HG03354 (cell line): ENCODE data around the gene CNTN5.
"Not testable (repeated sequence)": the region's sequence is repeated elsewhere in the genome, so short reads cannot be mapped to it uniquely, and the experiment has no call there.

Experiments used
- ATAC-seq: cut with Tn5 transposase; IDR thresholded peaks from one replicate; pipeline ENCODE4 v1.9.1; 2021; ENCODE audit warnings: mild to moderate bottlenecking; ENCODE audit not compliant: unreplicated experiment, poor library complexity, severe bottlenecking

Gene CNTN5

GRCh38 chr11:99257131-99257530 is 236.4 kb downstream of the CNTN5 start:
- ATAC-seq: no peak

- no peak for ATAC-seq
Observed at GRCh38 chr11:99260696-99261095, 239.9 kb downstream of the CNTN5 start.

GRCh38 chr11:99268886-99269285 is 248.1 kb downstream of the CNTN5 start:
- no peak for ATAC-seq

- no peak for ATAC-seq
Observed at GRCh38 chr11:99271527-99271926, 250.8 kb downstream of the CNTN5 start.

- ATAC-seq: no peak
Observed at GRCh38 chr11:99275521-99275920, 254.8 kb downstream of the CNTN5 start.

GRCh38 chr11:99277281-99277680 is 256.5 kb downstream of the CNTN5 start:
- ATAC-seq: no peak

- no peak for ATAC-seq
Observed at GRCh38 chr11:99279266-99279665, 258.5 kb downstream of the CNTN5 start.

- ATAC-seq: no peak
Observed at GRCh38 chr11:99281331-99281730, 260.6 kb downstream of the CNTN5 start.

- not testable (repeated sequence) for ATAC-seq
Observed at GRCh38 chr11:99297925-99298324, 277.2 kb downstream of the CNTN5 start.

GRCh38 chr11:99307510-99308088 is 286.9 kb downstream of the CNTN5 start:
- no peak for ATAC-seq

GRCh38 chr11:99311870-99312269 is 291.1 kb downstream of the CNTN5 start:
- no peak for ATAC-seq

GRCh38 chr11:99316776-99317520 is 296.2 kb downstream of the CNTN5 start:
- no peak for ATAC-seq

GRCh38 chr11:99320769-99321290 is 300.1 kb downstream of the CNTN5 start:
- no peak for ATAC-seq

- ATAC-seq: no peak
Observed at GRCh38 chr11:99325847-99326246, 305.1 kb downstream of the CNTN5 start.

- no peak for ATAC-seq
Observed at GRCh38 chr11:99327066-99327465, 306.3 kb downstream of the CNTN5 start.

GRCh38 chr11:99327527-99327926 is 306.8 kb downstream of the CNTN5 start:
- ATAC-seq: no peak

- ATAC-seq: no peak
Observed at GRCh38 chr11:99333621-99334020, 312.9 kb downstream of the CNTN5 start.

GRCh38 chr11:99343117-99343516 is 322.4 kb downstream of the CNTN5 start:
- ATAC-seq: no peak

GRCh38 chr11:99349151-99349673 is 328.5 kb downstream of the CNTN5 start:
- no peak for ATAC-seq

- no peak for ATAC-seq
Observed at GRCh38 chr11:99351624-99352023, 330.9 kb downstream of the CNTN5 start.

- ATAC-seq: no peak
Observed at GRCh38 chr11:99352642-99353041, 331.9 kb downstream of the CNTN5 start.
